ENCODE results near the gene TUBGCP2.

DNA sequence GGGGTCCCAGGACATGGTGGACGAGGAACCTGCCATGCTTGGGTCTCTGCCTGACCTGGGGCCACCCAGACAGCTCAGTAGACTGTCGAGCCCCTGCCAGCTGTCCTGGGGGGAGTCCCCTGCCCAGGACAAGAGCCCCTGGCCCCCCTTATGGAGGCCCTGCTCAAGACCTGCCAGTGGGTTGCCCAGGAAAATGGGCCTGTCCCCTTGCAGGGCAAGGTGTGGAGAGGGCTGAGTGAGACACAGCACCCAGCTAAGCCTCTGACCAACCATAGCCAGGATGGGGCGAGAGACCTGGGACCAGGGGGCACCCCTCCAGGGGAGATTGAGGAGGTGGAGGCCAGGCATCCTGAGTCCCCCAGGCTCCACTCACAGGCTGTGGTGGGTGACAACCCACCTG is 47.3 kb upstream of the TUBGCP2 start:
- TF ChIP-seq, protein P1, sequence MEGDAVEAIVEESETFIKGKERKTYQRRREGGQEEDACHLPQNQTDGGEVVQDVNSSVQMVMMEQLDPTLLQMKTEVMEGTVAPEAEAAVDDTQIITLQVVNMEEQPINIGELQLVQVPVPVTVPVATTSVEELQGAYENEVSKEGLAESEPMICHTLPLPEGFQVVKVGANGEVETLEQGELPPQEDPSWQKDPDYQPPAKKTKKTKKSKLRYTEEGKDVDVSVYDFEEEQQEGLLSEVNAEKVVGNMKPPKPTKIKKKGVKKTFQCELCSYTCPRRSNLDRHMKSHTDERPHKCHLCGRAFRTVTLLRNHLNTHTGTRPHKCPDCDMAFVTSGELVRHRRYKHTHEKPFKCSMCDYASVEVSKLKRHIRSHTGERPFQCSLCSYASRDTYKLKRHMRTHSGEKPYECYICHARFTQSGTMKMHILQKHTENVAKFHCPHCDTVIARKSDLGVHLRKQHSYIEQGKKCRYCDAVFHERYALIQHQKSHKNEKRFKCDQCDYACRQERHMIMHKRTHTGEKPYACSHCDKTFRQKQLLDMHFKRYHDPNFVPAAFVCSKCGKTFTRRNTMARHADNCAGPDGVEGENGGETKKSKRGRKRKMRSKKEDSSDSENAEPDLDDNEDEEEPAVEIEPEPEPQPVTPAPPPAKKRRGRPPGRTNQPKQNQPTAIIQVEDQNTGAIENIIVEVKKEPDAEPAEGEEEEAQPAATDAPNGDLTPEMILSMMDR (tag by site-specific recombination; IDR thresholded peaks at IDR 0.05): no peak
- TF ChIP-seq ZXDB (tag by site-specific recombination; IDR thresholded peaks at IDR 0.05): no peak
- TF ChIP-seq, protein P2, sequence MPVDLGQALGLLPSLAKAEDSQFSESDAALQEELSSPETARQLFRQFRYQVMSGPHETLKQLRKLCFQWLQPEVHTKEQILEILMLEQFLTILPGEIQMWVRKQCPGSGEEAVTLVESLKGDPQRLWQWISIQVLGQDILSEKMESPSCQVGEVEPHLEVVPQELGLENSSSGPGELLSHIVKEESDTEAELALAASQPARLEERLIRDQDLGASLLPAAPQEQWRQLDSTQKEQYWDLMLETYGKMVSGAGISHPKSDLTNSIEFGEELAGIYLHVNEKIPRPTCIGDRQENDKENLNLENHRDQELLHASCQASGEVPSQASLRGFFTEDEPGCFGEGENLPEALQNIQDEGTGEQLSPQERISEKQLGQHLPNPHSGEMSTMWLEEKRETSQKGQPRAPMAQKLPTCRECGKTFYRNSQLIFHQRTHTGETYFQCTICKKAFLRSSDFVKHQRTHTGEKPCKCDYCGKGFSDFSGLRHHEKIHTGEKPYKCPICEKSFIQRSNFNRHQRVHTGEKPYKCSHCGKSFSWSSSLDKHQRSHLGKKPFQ (tag by site-specific recombination; IDR thresholded peaks at IDR 0.05): no peak
- TF ChIP-seq REPIN1 (tag by site-specific recombination; IDR thresholded peaks at IDR 0.05; ENCODE audit: low read depth): no peak
- TF ChIP-seq, protein P3, sequence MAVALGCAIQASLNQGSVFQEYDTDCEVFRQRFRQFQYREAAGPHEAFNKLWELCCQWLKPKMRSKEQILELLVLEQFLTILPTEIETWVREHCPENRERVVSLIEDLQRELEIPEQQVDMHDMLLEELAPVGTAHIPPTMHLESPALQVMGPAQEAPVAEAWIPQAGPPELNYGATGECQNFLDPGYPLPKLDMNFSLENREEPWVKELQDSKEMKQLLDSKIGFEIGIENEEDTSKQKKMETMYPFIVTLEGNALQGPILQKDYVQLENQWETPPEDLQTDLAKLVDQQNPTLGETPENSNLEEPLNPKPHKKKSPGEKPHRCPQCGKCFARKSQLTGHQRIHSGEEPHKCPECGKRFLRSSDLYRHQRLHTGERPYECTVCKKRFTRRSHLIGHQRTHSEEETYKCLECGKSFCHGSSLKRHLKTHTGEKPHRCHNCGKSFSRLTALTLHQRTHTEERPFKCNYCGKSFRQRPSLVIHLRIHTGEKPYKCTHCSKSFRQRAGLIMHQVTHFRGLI (tag by site-specific recombination; IDR thresholded peaks at IDR 0.05): no peak
- TF ChIP-seq, protein P4, sequence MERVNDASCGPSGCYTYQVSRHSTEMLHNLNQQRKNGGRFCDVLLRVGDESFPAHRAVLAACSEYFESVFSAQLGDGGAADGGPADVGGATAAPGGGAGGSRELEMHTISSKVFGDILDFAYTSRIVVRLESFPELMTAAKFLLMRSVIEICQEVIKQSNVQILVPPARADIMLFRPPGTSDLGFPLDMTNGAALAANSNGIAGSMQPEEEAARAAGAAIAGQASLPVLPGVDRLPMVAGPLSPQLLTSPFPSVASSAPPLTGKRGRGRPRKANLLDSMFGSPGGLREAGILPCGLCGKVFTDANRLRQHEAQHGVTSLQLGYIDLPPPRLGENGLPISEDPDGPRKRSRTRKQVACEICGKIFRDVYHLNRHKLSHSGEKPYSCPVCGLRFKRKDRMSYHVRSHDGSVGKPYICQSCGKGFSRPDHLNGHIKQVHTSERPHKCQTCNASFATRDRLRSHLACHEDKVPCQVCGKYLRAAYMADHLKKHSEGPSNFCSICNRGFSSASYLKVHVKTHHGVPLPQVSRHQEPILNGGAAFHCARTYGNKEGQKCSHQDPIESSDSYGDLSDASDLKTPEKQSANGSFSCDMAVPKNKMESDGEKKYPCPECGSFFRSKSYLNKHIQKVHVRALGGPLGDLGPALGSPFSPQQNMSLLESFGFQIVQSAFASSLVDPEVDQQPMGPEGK (tag by site-specific recombination; IDR thresholded peaks at IDR 0.05): no peak
- no peak for TF ChIP-seq ZNF664 (tag by site-specific recombination; IDR thresholded peaks at IDR 0.05)
- TF ChIP-seq ZNF121 (tag by site-specific recombination; IDR thresholded peaks at IDR 0.05): no peak
- TF ChIP-seq, protein P5, sequence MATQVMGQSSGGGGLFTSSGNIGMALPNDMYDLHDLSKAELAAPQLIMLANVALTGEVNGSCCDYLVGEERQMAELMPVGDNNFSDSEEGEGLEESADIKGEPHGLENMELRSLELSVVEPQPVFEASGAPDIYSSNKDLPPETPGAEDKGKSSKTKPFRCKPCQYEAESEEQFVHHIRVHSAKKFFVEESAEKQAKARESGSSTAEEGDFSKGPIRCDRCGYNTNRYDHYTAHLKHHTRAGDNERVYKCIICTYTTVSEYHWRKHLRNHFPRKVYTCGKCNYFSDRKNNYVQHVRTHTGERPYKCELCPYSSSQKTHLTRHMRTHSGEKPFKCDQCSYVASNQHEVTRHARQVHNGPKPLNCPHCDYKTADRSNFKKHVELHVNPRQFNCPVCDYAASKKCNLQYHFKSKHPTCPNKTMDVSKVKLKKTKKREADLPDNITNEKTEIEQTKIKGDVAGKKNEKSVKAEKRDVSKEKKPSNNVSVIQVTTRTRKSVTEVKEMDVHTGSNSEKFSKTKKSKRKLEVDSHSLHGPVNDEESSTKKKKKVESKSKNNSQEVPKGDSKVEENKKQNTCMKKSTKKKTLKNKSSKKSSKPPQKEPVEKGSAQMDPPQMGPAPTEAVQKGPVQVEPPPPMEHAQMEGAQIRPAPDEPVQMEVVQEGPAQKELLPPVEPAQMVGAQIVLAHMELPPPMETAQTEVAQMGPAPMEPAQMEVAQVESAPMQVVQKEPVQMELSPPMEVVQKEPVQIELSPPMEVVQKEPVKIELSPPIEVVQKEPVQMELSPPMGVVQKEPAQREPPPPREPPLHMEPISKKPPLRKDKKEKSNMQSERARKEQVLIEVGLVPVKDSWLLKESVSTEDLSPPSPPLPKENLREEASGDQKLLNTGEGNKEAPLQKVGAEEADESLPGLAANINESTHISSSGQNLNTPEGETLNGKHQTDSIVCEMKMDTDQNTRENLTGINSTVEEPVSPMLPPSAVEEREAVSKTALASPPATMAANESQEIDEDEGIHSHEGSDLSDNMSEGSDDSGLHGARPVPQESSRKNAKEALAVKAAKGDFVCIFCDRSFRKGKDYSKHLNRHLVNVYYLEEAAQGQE (tag by site-specific recombination; IDR thresholded peaks at IDR 0.05): no peak
- TF ChIP-seq ZBTB20 (tag by site-specific recombination; IDR thresholded peaks at IDR 0.05): no peak
- no peak for TF ChIP-seq ZNF701 (tag by site-specific recombination; IDR thresholded peaks at IDR 0.05)
- no peak for TF ChIP-seq YY1 (tag by site-specific recombination; IDR thresholded peaks at IDR 0.05)

All from HEK293 (cell line).